HepG2 (cell line): ENCODE measurements around the gene ZBTB25. TPM values are rescaled to one million over a fixed set of nuclear protein-coding genes. Genes with fewer than 3 reads are reported as not detected.

Experiments used
- ATAC-seq: fragments of 200-7000 bp; cut with Tn5 transposase; 3 replicates; pipeline ENCODE4 v1.9.1; 2020; ENCODE audit warnings: mild to moderate bottlenecking, moderate library complexity
- BruUV-seq: library from RNA; stranded (reverse); fragments of 400-500 nt; replicated peaks from 2 replicates; lab custom pipeline; 2021; lab: Mats Ljungman, UMichigan
- CTCF ChIA-PET: fragments of 300-600 bp; formaldehyde crosslinking; extraction: SDS; loops from one replicate; lab custom pipeline; 2021; ENCODE audit warnings: low total read pairs, inconsistent platforms, low intra/inter-chr PET ratio; lab: Yijun Ruan, JAX
- POLR2A ChIA-PET: fragments of 350-600 bp; sonication (Branson Sonifier 250); formaldehyde crosslinking; loops from one replicate; lab custom pipeline; 2020; ENCODE audit warnings: antibody characterized with exemption, inconsistent platforms; lab: Yijun Ruan, JAX
- DNase-seq: peaks from one replicate; pipeline ENCODE4 v3.0.0-alpha.2; 2015; ENCODE audit warnings: low spot score
- FAIRE-seq: peaks from 3 replicates; lab custom pipeline; 2011; peaks lifted over from hg19 to GRCh38; lab: Jason Lieb, UNC
- H2AFZ ChIP-seq: one replicate; pipeline ENCODE4 v1.6.1; 2011; ENCODE audit warnings: low read length, inconsistent platforms
- H3K27ac ChIP-seq: fragments of 300-600 bp; 3 replicates; pipeline ENCODE4 v1.8.0; 2011; ENCODE audit warnings: mixed run types, mild to moderate bottlenecking, mixed read lengths, low read length, inconsistent platforms; ENCODE audit not compliant: insufficient read depth; ENCODE audit errors: extremely low read length
- H3K27me3 ChIP-seq, 2 experiments: fragments of 200-600 bp in 1 of 2; 2 replicates in 1 of 2; 3 replicates in 1 of 2; pipeline versions ENCODE4 v1.6.0 to v1.8.0; 2011; ENCODE audit warnings: low read length in 2 of 2, mild to moderate bottlenecking in 2 of 2, moderate library complexity in 2 of 2, inconsistent platforms in 1 of 2; ENCODE audit not compliant: insufficient read depth in 2 of 2, control insufficient read depth in 1 of 2
- H3K36me3 ChIP-seq, 2 experiments: fragments of 200-600 bp in 1 of 2; replicated peaks in 1 of 2; 2 replicates in 1 of 2; 3 replicates in 1 of 2; pipeline versions ENCODE4 v1.5.1 to v1.8.0; 2011; ENCODE audit warnings: low read length in 2 of 2, inconsistent platforms in 1 of 2; ENCODE audit not compliant: insufficient read depth in 2 of 2, control insufficient read depth in 1 of 2
- H3K4me1 ChIP-seq: 2 replicates; pipeline ENCODE4 v1.5.1; 2012; ENCODE audit warnings: low read length, inconsistent platforms; ENCODE audit not compliant: insufficient read depth
- H3K4me2 ChIP-seq: 2 replicates; pipeline ENCODE4 v1.6.0; 2011; ENCODE audit warnings: low read depth, low read length, inconsistent platforms
- H3K4me3 ChIP-seq, 3 experiments: fragments of 200-600 bp in 1 of 3; sonication (generic), shearing (Covaris generic) in 1 of 3; replicated peaks in 1 of 3; 2 replicates each; pipeline ENCODE4 v1.5.1; 2011 to 2016; ENCODE audit warnings: low read length in 3 of 3, inconsistent platforms in 2 of 3, low read depth in 2 of 3, mild to moderate bottlenecking in 2 of 3, control low read depth in 1 of 3, mixed read lengths in 1 of 3; ENCODE audit not compliant: insufficient read depth in 1 of 3
- H3K79me2 ChIP-seq: one replicate; pipeline ENCODE4 v1.6.1; 2011; ENCODE audit warnings: low read length, inconsistent platforms; ENCODE audit not compliant: insufficient read depth
- H3K9ac ChIP-seq: 2 replicates; pipeline ENCODE4 v1.6.0; 2011; ENCODE audit warnings: mild to moderate bottlenecking, low read depth, low read length, inconsistent platforms; ENCODE audit not compliant: insufficient read depth
- H3K9me3 ChIP-seq: 2 replicates; pipeline ENCODE4 v1.5.1; 2012; ENCODE audit warnings: mild to moderate bottlenecking, low read length
- H4K20me1 ChIP-seq: 2 replicates; pipeline ENCODE4 v1.6.0; 2011; ENCODE audit warnings: inconsistent platforms, mild to moderate bottlenecking, low read length, moderate library complexity; ENCODE audit not compliant: insufficient read depth
- ARNT ChIP-seq: fragments of 450-650 bp; IDR thresholded peaks from 2 replicates; pipeline ENCODE4 v1.6.1; 2017
- CBX5 ChIP-seq: sonication (generic); formaldehyde crosslinking; IDR thresholded peaks from 2 replicates; pipeline ENCODE4 v1.4.0; 2020; ENCODE audit warnings: missing genetic modification reagents, borderline replicate concordance
- EHMT2 ChIP-seq: fragments of 200-600 bp; sonication (generic); IDR thresholded peaks from 2 replicates; pipeline ENCODE4 v1.7.0; 2017; ENCODE audit warnings: antibody characterized with exemption, low read depth, low read length, borderline replicate concordance
- HOXA5 ChIP-seq: sonication (generic); formaldehyde crosslinking; IDR thresholded peaks from 2 replicates; pipeline ENCODE4 v1.4.0; 2020; ENCODE audit warnings: missing genetic modification reagents
- ISX ChIP-seq: sonication (generic); formaldehyde crosslinking; conservative IDR thresholded peaks from 2 replicates; pipeline ENCODE4 v1.5.0; 2020; ENCODE audit warnings: missing genetic modification reagents
- MTF2 ChIP-seq: sonication (generic); formaldehyde crosslinking; IDR thresholded peaks from 2 replicates; pipeline ENCODE4 v1.5.0; 2020; ENCODE audit warnings: missing genetic modification reagents, borderline replicate concordance
- SKI ChIP-seq: fragments of 450-650 bp; IDR thresholded peaks from one replicate; pipeline ENCODE4 v1.6.1; 2018; ENCODE audit warnings: mild to moderate bottlenecking; ENCODE audit not compliant: partially characterized antibody
- SMYD3 ChIP-seq: sonication (generic); formaldehyde crosslinking; IDR thresholded peaks from 2 replicates; pipeline ENCODE4 v1.8.1; 2023; ENCODE audit warnings: mild to moderate bottlenecking, missing genetic modification reagents
- SRF ChIP-seq: IDR thresholded peaks from 2 replicates; pipeline ENCODE4 v1.6.1; 2011; ENCODE audit warnings: mild to moderate bottlenecking, low read depth, low read length, moderate library complexity
- TBL1XR1 ChIP-seq: fragments of 150-350 bp; IDR thresholded peaks from 2 replicates; pipeline ENCODE4 v1.6.1; 2014; ENCODE audit warnings: borderline replicate concordance, low read length; ENCODE audit not compliant: partially characterized antibody
- TEF ChIP-seq: sonication (generic); formaldehyde crosslinking; IDR thresholded peaks from 2 replicates; pipeline ENCODE4 v1.5.0; 2020; ENCODE audit warnings: missing genetic modification reagents
- XRCC5 ChIP-seq: fragments of 200-400 bp; formaldehyde crosslinking; optimal IDR thresholded peaks from 2 replicates; pipeline ENCODE3; 2017; ENCODE audit warnings: mild to moderate bottlenecking, low read length
- ZBTB14 ChIP-seq: sonication (generic); formaldehyde crosslinking; IDR thresholded peaks from 2 replicates; pipeline ENCODE4 v1.4.0; 2020; ENCODE audit warnings: missing genetic modification reagents
- ZBTB21 ChIP-seq: sonication (generic); formaldehyde crosslinking; IDR thresholded peaks from 2 replicates; pipeline ENCODE4 v1.4.0; 2020; ENCODE audit warnings: missing genetic modification reagents
- ZFY ChIP-seq: sonication (generic); formaldehyde crosslinking; IDR thresholded peaks from 2 replicates; pipeline ENCODE4 v1.4.0; 2020; ENCODE audit warnings: missing genetic modification reagents
- ZIK1 ChIP-seq: sonication (generic); formaldehyde crosslinking; IDR thresholded peaks from 2 replicates; pipeline ENCODE4 v1.5.0; 2020; ENCODE audit warnings: mild to moderate bottlenecking, low read depth, missing genetic modification reagents, borderline replicate concordance
- ZNF792 ChIP-seq: IDR thresholded peaks from 2 replicates; pipeline ENCODE4 v1.6.1; 2016
- WGBS: methylation state at CpG from one replicate; pipeline ENCODE4 v1.1.6; 2017; ENCODE audit warnings: low lambda C conversion rate; 5-methylcytosine and 5-hydroxymethylcytosine counted together
- in situ Hi-C: cut with HindIII; loops from 2 replicates; pipeline ENCODE4 v1.10.0; 2017; ENCODE audit warnings: low pct_unique_long_range_greater_than_20kb; ENCODE audit not compliant: extremely low pct_ligation_motif_present
- intact Hi-C: fragments of 100-400 bp; cut with micrococcal nuclease; formaldehyde crosslinking; loops from one replicate; pipeline ENCODE4 v1.10.0; 2022; ENCODE audit not compliant: unreplicated experiment
- polyA plus RNA-seq, 8 experiments: library from polyadenylated mRNA; depleted of rRNA in 3 of 8; stranded (reverse) in 7 of 8; unstranded in 1 of 8; fragments of >200 nt; fragmentation: Illumina TruSeq in 4 of 8; extraction: Trizol in 4 of 8; gene quantifications; 2 replicates each; pipeline versions ENCODE4 v1.2.1 to v1.2.3, GENCODE V29; 2011 to 2016; ENCODE audit warnings: low read depth in 4 of 8, missing spikeins in 1 of 8, mixed read lengths in 1 of 8; ENCODE audit not compliant: insufficient read depth in 1 of 8
- total RNA-seq, 5 experiments: library from RNA; depleted of rRNA; stranded (reverse); fragments of >200 nt; fragmentation: Illumina TruSeq; extraction: Trizol; gene quantifications; 2 replicates each; pipeline ENCODE4 v1.2.3, GENCODE V29; 2016; ENCODE audit warnings: low read depth in 1 of 5

Gene ZBTB25
- total and polyA plus RNA-seq, 2 of the 13 experiments (the other 11 are each of a cell fraction or from before 2014, with no cell fraction given) = 3.5 to 7.6 TPM

GRCh38 chr14:64541261-64541971, 37.8 kb upstream of the ZBTB25 start:
- CTCF ChIA-PET = no interaction called here
- Histone ChIP-seq H3K4me2 (no peak overlapping the region), H3K27me3 (no peaks in the 10 kb centered on the region), H3K27ac (no peak overlapping the region), H3K79me2 (no peaks in the 10 kb centered on the region), H3K9ac (no peak overlapping the region), H3K4me3 (no peak overlapping the region), H3K9me3 (no peaks in the 10 kb centered on the region), H2AFZ (no peak overlapping the region), H3K36me3 (no peaks in the 10 kb centered on the region), H4K20me1 (no peaks in the 10 kb centered on the region), H3K4me1 (peaks cover 16% of the 10 kb centered on the region)
- DNase-seq (no peak), FAIRE-seq (no peak), ATAC-seq (no peak)
- 96% methylated on average over 69 of the region's 73 CpGs for WGBS
- intact Hi-C loops = no loop called here
- BruUV-seq = no TSS peak
- POLR2A ChIA-PET = no interaction called here
- in situ Hi-C loops = loop anchor here (5.0 kb wide), 1 partner anchor 96 kb away; no protein-coding TSS in a partner anchor
- TF ChIP-seq TEF (CRISPR knock-in tag) = no peak
- TF ChIP-seq HOXA5 (CRISPR knock-in tag) = no peak
- TF ChIP-seq ZBTB14 = no peak
- no peak for TF ChIP-seq SMYD3 (CRISPR knock-in tag)
- TF ChIP-seq ZBTB21 = no peak
- TF ChIP-seq CBX5 (CRISPR knock-in tag) = no peak
- TF ChIP-seq MTF2 (CRISPR knock-in tag) = no peak
- no peak for TF ChIP-seq ZIK1 (CRISPR knock-in tag)
- no peak for TF ChIP-seq SKI
- no peak for TF ChIP-seq ISX (CRISPR knock-in tag)
- no peak for TF ChIP-seq TBL1XR1
- no peak for TF ChIP-seq ARNT
- TF ChIP-seq ZNF792 (CRISPR knock-in tag) = no peak
- no peak for TF ChIP-seq XRCC5
- no peak for TF ChIP-seq EHMT2
- TF ChIP-seq ZFY (CRISPR knock-in tag) = no peak
- no peak for TF ChIP-seq SRF
